SK-N-SH (cell line): ENCODE measurements around the gene C3orf20. TPM values are rescaled to one million over a fixed set of nuclear protein-coding genes. Genes with fewer than 3 reads are reported as not detected.

ENCODE experiments used
- CTCF ChIA-PET: fragments of 300-600, 350-600 bp; formaldehyde crosslinking; extraction: SDS; loops from one replicate; lab custom pipeline; 2021; lab: Yijun Ruan, JAX
- POLR2A ChIA-PET: fragments of 350-600 bp; sonication (Branson Sonifier 250); formaldehyde crosslinking; extraction: SDS; loops from one replicate; lab custom pipeline; 2020; ENCODE audit warnings: antibody characterized with exemption, inconsistent platforms; lab: Yijun Ruan, JAX
- DNase-seq: peaks from one replicate; pipeline ENCODE4 v3.0.0; 2012
- H2AFZ ChIP-seq: fragments of 200-600 bp; sonication (generic); 2 replicates; pipeline ENCODE4 v1.8.1; 2016; ENCODE audit warnings: antibody characterized with exemption, mild to moderate bottlenecking, low read depth
- H3F3A ChIP-seq: fragments of 200-600 bp; sonication (generic); replicated peaks from 2 replicates; pipeline ENCODE3; 2016; ENCODE audit warnings: antibody characterized with exemption, mild to moderate bottlenecking; ENCODE audit not compliant: insufficient read depth
- H3K27ac ChIP-seq, 2 experiments: fragments of 200-500 bp in 1 of 2; fragments of 200-600 bp in 1 of 2; sonication (Bioruptor generic) in 1 of 2; sonication (generic), shearing (Covaris generic) in 1 of 2; 2 replicates each; pipeline versions ENCODE4 v1.5.1 to v1.6.1; 2014 to 2016; ENCODE audit warnings: low read depth in 2 of 2, inconsistent platforms in 1 of 2, low read length in 1 of 2, mild to moderate bottlenecking in 1 of 2, mixed read lengths in 1 of 2
- H3K27me3 ChIP-seq: fragments of 200-600 bp; sonication (generic), shearing (Covaris generic); 2 replicates; pipeline ENCODE4 v1.6.1; 2016; ENCODE audit warnings: mixed run types; ENCODE audit not compliant: insufficient read depth
- H3K36me3 ChIP-seq, 2 experiments: fragments of 200-500 bp in 1 of 2; fragments of 200-600 bp in 1 of 2; sonication (Bioruptor generic) in 1 of 2; sonication (generic) in 1 of 2; replicated peaks in 1 of 2; 2 replicates each; pipeline versions ENCODE3 to v1.5.1; 2014 to 2016; ENCODE audit warnings: low read length in 1 of 2, mild to moderate bottlenecking in 1 of 2; ENCODE audit not compliant: insufficient read depth in 2 of 2, control insufficient read depth in 1 of 2
- H3K4me1 ChIP-seq, 2 experiments: fragments of 200-500 bp in 1 of 2; fragments of 200-600 bp in 1 of 2; sonication (Bioruptor generic) in 1 of 2; sonication (generic), shearing (Covaris generic) in 1 of 2; 2 replicates each; pipeline versions ENCODE4 v1.5.1 to v1.6.1; 2014 to 2016; ENCODE audit warnings: low read depth in 1 of 2, low read length in 1 of 2, mixed run types in 1 of 2; ENCODE audit not compliant: insufficient read depth in 2 of 2, control insufficient read depth in 1 of 2
- H3K4me2 ChIP-seq: fragments of 200-600 bp; sonication (generic), shearing (Covaris generic); 2 replicates; pipeline ENCODE4 v1.6.1; 2017; ENCODE audit warnings: mixed run types
- H3K4me3 ChIP-seq, 2 experiments: fragments of 200-500 bp in 1 of 2; fragments of 200-600 bp in 1 of 2; sonication (Bioruptor generic) in 1 of 2; sonication (generic), shearing (Covaris generic) in 1 of 2; 2 replicates each; pipeline versions ENCODE4 v1.5.1 to v1.8.1; 2014 to 2016; ENCODE audit warnings: low read depth in 2 of 2, inconsistent platforms in 1 of 2, low read length in 1 of 2, mild to moderate bottlenecking in 1 of 2, mixed read lengths in 1 of 2, moderate library complexity in 1 of 2
- H3K79me2 ChIP-seq: fragments of 200-600 bp; sonication (generic); 2 replicates; pipeline ENCODE4 v1.8.1; 2017; ENCODE audit warnings: mild to moderate bottlenecking; ENCODE audit not compliant: insufficient read depth
- H3K9ac ChIP-seq: fragments of 200-600 bp; sonication (generic); 2 replicates; pipeline ENCODE4 v1.6.1; 2017; ENCODE audit warnings: mixed run types
- H3K9me2 ChIP-seq: fragments of 200-600 bp; sonication (generic); 2 replicates; pipeline ENCODE4 v1.6.1; 2017; ENCODE audit warnings: mixed run types
- H3K9me3 ChIP-seq: fragments of 200-600 bp; sonication (generic); 2 replicates; pipeline ENCODE4 v1.6.1; 2017; ENCODE audit warnings: mixed run types, mild to moderate bottlenecking, moderate library complexity
- H4K20me1 ChIP-seq: fragments of 200-600 bp; sonication (generic); 2 replicates; pipeline ENCODE4 v1.6.1; 2017; ENCODE audit warnings: mild to moderate bottlenecking, mixed run types; ENCODE audit not compliant: insufficient read depth
- CTCF ChIP-seq: fragments of 200-600 bp; sonication (generic); IDR thresholded peaks from 2 replicates; pipeline ENCODE4 v1.6.1; 2017; ENCODE audit warnings: antibody characterized with exemption, mild to moderate bottlenecking, moderate library complexity
- GABPA ChIP-seq: IDR thresholded peaks from 2 replicates; pipeline ENCODE4 v1.4.0; 2012; ENCODE audit warnings: low read depth, mild to moderate bottlenecking
- GATA2 ChIP-seq: sonication (generic); formaldehyde crosslinking; IDR thresholded peaks from 2 replicates; pipeline ENCODE4 v1.5.0; 2020; ENCODE audit warnings: mild to moderate bottlenecking, missing genetic modification reagents
- MAX ChIP-seq: IDR thresholded peaks from 2 replicates; pipeline ENCODE4 v1.4.0; 2012; ENCODE audit warnings: low read depth
- MEF2A ChIP-seq: IDR thresholded peaks from 2 replicates; pipeline ENCODE4 v1.4.0; 2012; ENCODE audit warnings: low read depth, borderline replicate concordance
- NFIC ChIP-seq: IDR thresholded peaks from 2 replicates; pipeline ENCODE4 v1.4.0; 2012; ENCODE audit warnings: borderline replicate concordance
- PBX3 ChIP-seq: IDR thresholded peaks from 2 replicates; pipeline ENCODE4; 2012
- REST ChIP-seq: IDR thresholded peaks from 2 replicates; pipeline ENCODE4 v1.6.1; 2012; ENCODE audit warnings: mild to moderate bottlenecking, low read depth, low read length, moderate library complexity
- SIN3A ChIP-seq: IDR thresholded peaks from 2 replicates; pipeline ENCODE4 v1.6.1; 2012; ENCODE audit warnings: low read depth, mild to moderate bottlenecking, low read length, moderate library complexity, borderline replicate concordance
- SMC3 ChIP-seq: IDR thresholded peaks from 2 replicates; pipeline ENCODE4 v1.6.1; 2012; ENCODE audit warnings: low read depth, low read length, improper control_type of control experiment
- TAF1 ChIP-seq: IDR thresholded peaks from 2 replicates; pipeline ENCODE4 v1.6.1; 2012; ENCODE audit warnings: low read depth, mild to moderate bottlenecking, low read length, moderate library complexity, borderline replicate concordance
- TCF12 ChIP-seq: IDR thresholded peaks from 2 replicates; pipeline ENCODE4 v1.4.0; 2012
- USF1 ChIP-seq: IDR thresholded peaks from 2 replicates; pipeline ENCODE4 v1.4.0; 2012; ENCODE audit warnings: low read depth, borderline replicate concordance
- USF2 ChIP-seq: fragments of 150-350 bp; IDR thresholded peaks from 2 replicates; pipeline ENCODE4 v1.6.1; 2017; ENCODE audit warnings: antibody characterized with exemption, low read length, low read depth, borderline replicate concordance
- whole genome bisulfite sequencing: methylation state at CpG from one replicate; pipeline ENCODE4 v1.1.6; 2017; ENCODE audit warnings: low lambda C conversion rate; 5-methylcytosine and 5-hydroxymethylcytosine counted together
- polyA plus RNA-seq, 3 experiments: library from polyadenylated mRNA; depleted of rRNA; stranded (reverse); fragments of >200 nt; gene quantifications; 2 replicates each; pipeline ENCODE4 v1.2.3, GENCODE V29; 2012

Gene C3orf20
- polyA plus RNA-seq, 1 of the 3 experiments (the other 2 are of a cell fraction) = not detected

- Histone ChIP-seq H3K4me3 (no peak overlapping the region), H3K9me2 (no peaks in the 10 kb centered on the region), H3K79me2 (no peaks in the 10 kb centered on the region), H3K9me3 (peaks cover 11% of the 10 kb centered on the region; the same call in 1 of the 2 replicates), H3K27me3 (no peaks in the 10 kb centered on the region), H2AFZ (no peak overlapping the region), H4K20me1 (no peaks in the 10 kb centered on the region), H3K9ac (no peak overlapping the region), H3K36me3 (no peaks in the 10 kb centered on the region), H3K4me2 (no peak overlapping the region), H3K4me1 (no peaks in the 10 kb centered on the region), H3F3A (no peaks in the 10 kb centered on the region), H3K27ac (no peak overlapping the region)
- ChIA-PET POLR2A (no interaction called here), CTCF (interaction anchor here (0.9 to 1.3 kb wide), 2 partner anchors 82 to 146 kb away, joined by 3 to 4 read pairs; no protein-coding TSS in a partner anchor)
- DNase-seq = no peak
- 39% methylated on average over 6 of the region's 7 CpGs for WGBS
- TF ChIP-seq GABPA = no peak
- no peak for TF ChIP-seq USF2
- TF ChIP-seq MEF2A = no peak
- no peak for TF ChIP-seq USF1
- no peak for TF ChIP-seq SIN3A
These were observed 100.1 kb downstream of the C3orf20 start for GRCh38 chr3:14775011-14775410.

- ChIA-PET POLR2A (no interaction called here), CTCF (interaction anchor here (1.3 kb wide), 1 partner anchor 145 kb away, joined by 4 read pairs; no protein-coding TSS in a partner anchor)
- Histone ChIP-seq H3K36me3 (no peaks in the 10 kb centered on the region), H2AFZ (no peak overlapping the region), H3K4me2 (no peak overlapping the region), H3K4me3 (no peak overlapping the region), H4K20me1 (no peaks in the 10 kb centered on the region), H3K4me1 (no peaks in the 10 kb centered on the region), H3K9me3 (peaks cover 11% of the 10 kb centered on the region; the same call in 1 of the 2 replicates), H3K27me3 (no peaks in the 10 kb centered on the region), H3K9me2 (no peaks in the 10 kb centered on the region), H3K79me2 (no peaks in the 10 kb centered on the region), H3K9ac (no peak overlapping the region), H3F3A (no peaks in the 10 kb centered on the region), H3K27ac (no peak overlapping the region)
- DNase-seq = no peak
- TF ChIP-seq USF1 (no peak), GATA2 (no peak), TAF1 (no peak), MAX (no peak), TCF12 (no peak), CTCF (no peak), NFIC (no peak), SMC3 (no peak), REST (no peak), PBX3 (no peak)
- 33% methylated on average over 4 of the region's 4 CpGs for WGBS
These were observed 100.6 kb downstream of the C3orf20 start for GRCh38 chr3:14775563-14775962.
